Hematopoietic multipotent progenitor cell (in vitro differentiated cells): Measurements from ENCODE around the gene PIAS4. TPM values are rescaled to one million over a fixed set of nuclear protein-coding genes. Genes with fewer than 3 reads are reported as not detected.

Experiments used
- DNase-seq, 3 donors: peaks; one replicate each; pipeline ENCODE4 v3.0.0-alpha.2; 2011 to 2015; ENCODE audit warnings: low read depth in 2 of 3, low spot score in 2 of 3
- total RNA-seq: library from RNA; depleted of rRNA; stranded (reverse); fragments of >200 nt; gene quantifications from one replicate; pipeline ENCODE4 v1.2.3, GENCODE V29; 2012

Gene PIAS4
- total RNA-seq, 1 donor: 21.8 TPM

GRCh38 chr19:4016903-4017638 is 9.5 kb downstream of the PIAS4 start:
- no peak for DNase-seq

- no peak for DNase-seq
Measured at GRCh38 chr19:4018140-4018613, 10.6 kb downstream of the PIAS4 start.

- no peak for DNase-seq
Measured at GRCh38 chr19:4018775-4019504, 11.4 kb downstream of the PIAS4 start.

GRCh38 chr19:4019578-4019977 is 12.0 kb downstream of the PIAS4 start:
- peak in 1 of 3 donors; percentile 27 for DNase-seq

GRCh38 chr19:4023600-4024398 is 16.3 kb downstream of the PIAS4 start:
- no peak for DNase-seq

GRCh38 chr19:4025317-4025716 is 17.8 kb downstream of the PIAS4 start:
- no peak for DNase-seq

GRCh38 chr19:4027146-4027545 is 19.6 kb downstream of the PIAS4 start:
- DNase-seq: no peak

GRCh38 chr19:4028334-4029246 is 21.1 kb downstream of the PIAS4 start:
- no peak for DNase-seq

- no peak for DNase-seq
Measured at GRCh38 chr19:4029247-4029614, 21.7 kb downstream of the PIAS4 start.

GRCh38 chr19:4030552-4030951 is 23.0 kb downstream of the PIAS4 start:
- no peak for DNase-seq

- no peak for DNase-seq
Measured at GRCh38 chr19:4030981-4031380, 23.4 kb downstream of the PIAS4 start.

- no peak for DNase-seq
Measured at GRCh38 chr19:4031420-4031819, 23.9 kb downstream of the PIAS4 start.

- no peak for DNase-seq
Measured at GRCh38 chr19:4032436-4032835, 24.9 kb downstream of the PIAS4 start.

GRCh38 chr19:4033028-4033956 is 25.8 kb downstream of the PIAS4 start:
- no peak for DNase-seq

- no peak for DNase-seq
Measured at GRCh38 chr19:4034048-4035017, 26.8 kb downstream of the PIAS4 start.

GRCh38 chr19:4035018-4035566 is 27.6 kb downstream of the PIAS4 start:
- no peak for DNase-seq

- DNase-seq: no peak
Measured at GRCh38 chr19:4035582-4035981, 28.0 kb downstream of the PIAS4 start.
